GM18909 (cell line): ENCODE data around the gene MOCS3.
"Not testable (repeated sequence)": the region's sequence is repeated elsewhere in the genome, so short reads cannot be mapped to it uniquely, and the experiment has no call there.

Experiments
- ATAC-seq: cut with Tn5 transposase; IDR thresholded peaks from one replicate; pipeline ENCODE4 v1.9.1; 2021; ENCODE audit warnings: mild to moderate bottlenecking; ENCODE audit not compliant: unreplicated experiment, poor library complexity

The MOCS3 gene

DNA sequence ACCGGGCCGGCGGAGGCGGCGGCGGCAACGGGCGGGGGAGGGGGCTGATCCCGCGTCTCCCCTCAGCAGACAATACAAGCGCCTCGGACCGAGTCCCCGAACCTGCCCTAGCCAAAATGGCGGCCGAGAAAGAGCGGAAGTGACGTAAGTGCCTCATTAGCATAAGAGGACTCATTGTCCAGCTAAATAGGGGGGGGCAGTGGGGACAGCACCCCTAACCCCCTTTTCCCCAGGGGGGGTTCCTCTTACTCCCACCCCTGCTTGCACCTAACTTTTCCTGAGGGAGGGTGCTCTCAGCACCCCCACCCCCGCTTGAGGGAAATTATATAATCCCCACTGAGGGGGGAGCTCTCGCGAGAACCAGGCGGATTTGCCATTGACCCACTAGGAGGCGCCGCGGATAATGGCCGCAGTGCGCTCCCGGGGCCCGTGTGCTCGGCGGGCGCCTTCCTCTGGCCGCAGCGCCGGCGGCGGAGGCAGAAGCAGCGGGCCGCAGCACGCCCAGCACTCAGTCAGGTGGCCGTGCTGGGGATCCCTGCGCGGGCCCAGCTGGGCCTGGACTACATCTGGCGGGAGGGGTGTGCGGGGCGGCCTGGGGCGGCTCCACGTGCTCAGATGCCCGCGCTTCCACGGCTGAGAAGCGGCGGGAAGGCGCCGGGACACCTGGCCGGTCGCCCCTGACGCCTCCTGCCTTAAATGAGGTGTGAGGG is 27.2 kb upstream of the MOCS3 start, which contains the start of gene ADNP:
Gene ADNP (minus strand): TSS at position 132 of the 710 bp plus-strand sequence. CDS start 27,441 bp downstream, outside the sequence.
- peak; percentile 67 for ATAC-seq

DNA sequence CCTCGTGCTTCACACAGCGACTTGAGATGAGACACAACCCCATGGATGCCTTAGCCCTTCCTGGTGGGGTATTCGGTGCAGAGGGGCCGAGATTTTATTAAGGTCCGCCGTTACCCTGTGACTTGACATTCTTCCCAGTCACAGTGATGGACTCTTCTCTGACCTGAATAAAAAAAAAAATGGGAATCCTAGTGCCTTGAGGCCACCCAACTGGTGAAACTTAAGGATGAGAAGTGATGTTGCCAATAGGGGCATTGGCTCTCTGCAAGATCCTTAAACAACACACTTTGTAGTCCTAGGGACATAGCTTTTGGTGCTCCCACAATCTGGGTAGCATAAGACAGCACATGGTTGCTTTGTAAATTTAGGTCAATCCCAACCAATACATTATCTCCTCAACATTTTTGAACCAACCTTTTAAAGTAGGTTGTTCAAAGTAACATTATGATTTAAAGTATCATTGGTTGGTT is 26.6 kb upstream of the MOCS3 start:
- ATAC-seq = no peak

DNA sequence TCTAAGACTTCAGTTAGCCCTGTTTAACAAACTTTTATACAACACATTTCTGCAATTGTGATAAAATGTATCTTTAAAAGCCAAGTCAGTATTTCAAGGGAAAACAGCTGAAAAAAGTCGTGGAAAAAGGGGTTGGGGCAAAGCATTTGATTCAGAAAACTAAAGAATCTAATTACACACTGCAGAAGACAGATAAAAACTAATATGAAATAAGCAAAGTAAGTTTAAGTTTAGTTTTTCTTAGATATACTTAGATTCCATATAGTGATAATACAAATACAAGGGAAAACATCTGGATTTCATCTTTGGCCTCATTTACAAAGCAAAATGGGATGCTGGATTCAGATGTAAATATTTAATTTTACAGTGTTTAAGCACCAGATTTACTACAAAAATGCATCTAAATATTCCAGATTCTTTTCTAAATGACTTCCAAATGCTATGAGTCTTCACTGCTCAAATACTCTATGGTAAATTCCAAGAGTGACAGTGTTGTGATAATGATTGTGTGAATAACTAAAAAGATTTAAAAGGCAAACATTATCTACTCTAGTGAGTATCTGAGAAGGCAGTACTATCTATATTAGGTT is 25.8 kb upstream of the MOCS3 start:
- ATAC-seq = no peak

DNA sequence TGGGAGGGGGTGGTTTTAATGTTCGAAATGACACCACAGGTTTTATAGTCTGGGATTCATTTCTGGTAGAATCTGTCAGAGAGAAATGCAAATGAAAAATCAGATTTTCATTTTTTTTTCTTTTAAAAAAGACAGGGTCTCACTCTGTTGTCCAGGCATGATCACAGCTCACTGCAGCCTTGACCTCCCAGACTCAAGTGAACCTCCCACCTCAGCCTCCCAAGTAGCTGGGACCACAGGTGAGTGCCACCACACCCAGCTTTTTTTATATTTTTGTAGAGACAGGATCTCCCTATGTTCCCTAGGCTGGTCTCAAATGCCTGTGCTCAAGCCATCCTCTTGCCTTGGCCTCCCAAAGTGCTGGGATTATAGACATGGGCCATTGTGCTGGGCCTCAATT is 25.0 kb upstream of the MOCS3 start:
- ATAC-seq = no peak

DNA sequence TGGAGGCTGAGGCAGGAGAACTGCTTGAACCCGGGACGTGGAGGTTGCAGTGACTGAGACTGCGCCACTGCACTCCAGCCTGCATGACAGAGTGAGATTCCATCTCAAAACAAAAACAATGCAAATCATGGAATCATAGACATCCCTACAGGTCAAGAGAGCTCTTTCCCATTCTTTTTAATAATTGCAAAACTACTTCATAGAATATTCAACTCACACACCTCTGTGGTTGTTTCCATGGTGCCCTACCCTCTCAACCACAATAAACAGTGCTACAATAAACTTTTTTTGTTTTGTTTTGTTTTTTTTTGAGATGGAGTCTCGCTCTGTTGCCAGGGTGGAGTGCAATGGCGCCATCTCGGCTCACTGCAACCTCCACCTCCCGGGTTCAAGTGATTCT is 15.5 kb upstream of the MOCS3 start:
- ATAC-seq = no peak

DNA sequence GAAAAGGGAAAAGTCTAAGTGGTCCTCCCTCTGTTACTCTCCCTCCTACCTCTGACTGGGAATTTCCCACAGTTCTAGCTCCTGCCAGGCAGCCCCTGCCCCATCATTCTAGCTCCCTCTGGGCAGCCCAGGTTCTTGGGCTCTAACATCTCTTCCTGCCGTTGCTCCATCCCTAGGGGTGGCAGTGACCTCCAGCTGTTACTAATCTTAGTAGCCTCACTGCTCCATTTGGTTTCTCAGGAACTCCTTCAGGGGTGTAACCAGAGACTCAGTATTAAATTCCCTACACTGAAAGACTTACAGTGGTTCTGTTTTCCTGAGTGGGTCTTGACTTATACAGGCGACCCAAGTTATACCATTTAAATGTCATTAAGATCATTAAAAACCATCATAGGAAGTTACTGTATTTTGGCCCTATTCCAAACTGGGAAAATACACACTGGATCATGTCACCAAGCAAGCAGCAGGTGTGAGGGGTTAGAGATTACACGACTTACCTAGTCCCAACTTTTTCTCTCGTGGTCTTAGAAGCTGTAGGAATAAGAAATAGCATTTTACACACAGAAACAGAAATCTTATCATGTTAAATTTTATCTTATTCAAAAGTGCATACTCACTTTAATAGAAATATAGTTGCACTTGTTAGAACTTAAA is 10.4 kb upstream of the MOCS3 start:
- no peak for ATAC-seq

DNA sequence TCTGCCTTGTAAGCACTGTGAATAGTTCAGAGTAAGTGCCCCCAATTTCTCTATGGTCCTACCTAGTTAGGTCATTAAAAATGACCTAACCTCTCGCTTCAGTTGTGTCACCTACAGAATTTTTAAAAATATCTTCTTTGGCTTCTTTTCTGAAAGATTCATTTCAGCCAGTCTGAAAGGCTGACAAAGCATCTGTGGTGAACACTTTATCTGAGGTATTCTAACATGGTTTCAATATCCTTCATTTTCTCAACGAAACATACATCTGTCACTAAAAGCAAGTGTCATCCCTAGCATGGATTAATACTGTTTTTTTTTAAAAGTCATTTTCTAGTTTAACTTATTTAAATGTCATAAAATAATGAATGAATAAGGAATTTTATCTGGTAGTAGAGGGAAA is 5.4 kb upstream of the MOCS3 start:
- ATAC-seq = no peak

DNA sequence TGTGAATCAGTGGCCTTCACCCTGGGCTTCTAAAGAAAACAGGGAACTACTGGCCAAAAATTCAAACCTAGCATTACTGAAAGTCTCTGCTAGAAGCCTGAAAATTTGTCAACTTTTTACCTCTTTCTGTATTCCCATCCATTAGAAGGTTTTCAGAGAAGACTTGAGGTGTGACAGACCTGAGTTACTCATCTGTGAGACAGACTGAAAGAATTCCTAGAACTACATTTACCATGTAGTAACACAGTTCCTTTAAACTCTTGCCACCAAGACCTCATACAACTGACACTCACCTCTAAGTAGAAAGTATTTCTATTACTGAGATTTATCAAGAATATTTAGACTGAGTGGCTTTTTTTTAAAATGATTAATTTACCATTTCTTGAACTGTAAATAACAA is 4.8 kb upstream of the MOCS3 start:
- no peak for ATAC-seq

DNA sequence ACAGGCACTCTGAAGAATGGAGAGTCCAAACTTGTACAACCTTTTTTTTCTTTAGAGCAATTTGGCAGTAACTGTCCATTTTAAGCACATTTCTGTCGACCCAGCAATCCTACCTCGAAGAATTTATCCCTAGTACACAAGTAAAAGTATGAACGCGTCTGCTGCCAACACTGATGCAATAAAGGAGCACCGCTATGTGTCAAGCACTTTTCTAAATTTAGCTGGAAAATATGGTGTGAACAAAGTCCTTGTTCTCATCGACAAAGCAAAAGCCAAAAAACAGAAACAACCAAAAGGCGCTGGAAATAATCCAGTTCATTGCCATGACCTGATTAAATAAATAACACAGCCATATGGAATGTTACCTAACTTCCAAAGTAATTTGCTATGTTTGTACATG is 1.3 kb upstream of the MOCS3 start:
- ATAC-seq = no peak

DNA sequence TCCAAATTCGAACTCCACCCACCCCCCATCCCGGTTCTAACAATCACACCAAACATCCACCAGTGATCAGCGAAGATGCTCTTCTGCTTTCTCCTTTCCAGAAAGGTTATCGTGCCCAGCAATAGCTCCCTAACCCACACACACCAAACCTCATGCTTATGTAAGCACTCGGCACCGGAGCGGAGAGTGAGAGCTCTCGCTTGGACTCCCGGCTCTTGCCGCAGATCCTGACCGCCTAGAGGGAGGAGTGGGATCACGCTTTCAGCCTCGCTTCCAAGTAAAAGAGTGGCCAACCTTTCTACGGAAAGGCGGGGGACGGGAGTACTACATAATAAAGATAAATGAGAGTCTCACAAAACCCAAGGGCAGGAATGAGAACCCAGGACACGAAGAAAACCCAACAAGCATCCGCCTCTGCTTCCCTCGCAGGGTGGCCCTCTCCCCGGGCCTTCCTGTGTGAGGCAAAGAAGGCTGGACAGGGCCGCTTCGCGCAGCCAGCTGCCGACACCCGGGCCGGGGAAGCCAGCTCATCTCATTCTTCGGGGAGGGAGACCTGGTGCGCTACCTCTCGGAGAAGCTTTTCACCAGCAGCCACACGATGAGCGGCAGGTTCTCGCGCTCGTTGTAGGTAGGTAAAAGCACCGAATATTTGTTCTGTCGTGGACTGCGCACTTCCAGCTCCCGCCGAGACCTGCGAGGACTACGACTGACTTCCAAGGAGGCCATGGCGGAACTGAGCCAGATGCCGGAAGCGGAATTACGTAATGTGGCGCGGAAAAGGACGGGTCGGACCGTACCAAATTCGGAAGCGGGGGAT is 612 bp upstream of the MOCS3 start, which contains the start of gene DPM1:
Gene DPM1 (minus strand): TSS at position 735 of the 817 bp plus-strand sequence. CDS start 9 bp downstream, at position 726.
- ATAC-seq = peak; percentile 85

DNA sequence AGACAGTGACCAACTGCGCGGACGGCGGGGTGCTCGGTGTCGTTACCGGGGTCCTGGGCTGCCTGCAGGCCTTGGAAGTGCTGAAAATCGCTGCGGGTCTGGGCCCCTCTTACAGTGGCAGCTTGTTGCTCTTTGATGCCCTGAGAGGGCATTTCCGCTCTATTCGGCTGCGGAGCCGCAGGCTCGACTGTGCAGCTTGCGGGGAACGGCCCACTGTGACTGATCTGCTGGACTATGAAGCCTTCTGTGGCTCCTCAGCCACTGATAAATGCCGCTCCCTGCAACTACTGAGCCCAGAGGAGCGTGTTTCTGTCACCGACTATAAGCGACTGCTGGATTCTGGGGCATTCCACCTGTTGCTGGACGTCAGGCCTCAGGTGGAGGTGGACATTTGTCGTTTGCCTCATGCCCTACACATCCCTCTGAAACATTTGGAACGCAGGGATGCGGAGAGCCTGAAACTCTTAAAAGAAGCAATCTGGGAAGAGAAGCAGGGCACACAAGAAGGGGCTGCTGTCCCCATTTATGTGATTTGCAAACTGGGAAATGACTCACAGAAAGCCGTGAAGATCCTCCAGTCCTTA is 1.0 kb downstream of the MOCS3 start:
- ATAC-seq = no peak

DNA sequence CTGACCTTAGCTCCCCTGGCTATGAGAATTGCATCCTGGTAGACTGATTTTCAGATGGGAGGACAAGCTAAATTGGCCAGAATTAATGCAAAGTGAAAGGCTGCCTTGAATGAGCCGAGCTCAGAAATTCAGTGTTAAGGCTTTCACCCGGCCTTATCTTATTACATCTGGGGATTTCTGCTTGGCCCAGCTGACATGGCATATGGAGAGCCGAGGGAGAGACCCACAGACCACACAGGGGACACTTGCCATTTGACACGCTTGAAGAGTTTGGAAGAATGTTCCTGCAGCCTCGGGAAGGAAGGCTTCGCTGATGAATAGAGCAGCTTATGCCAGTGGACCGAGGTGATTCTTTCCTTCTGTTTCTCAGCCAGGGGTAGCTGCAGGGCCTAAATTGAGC is 9.0 kb downstream of the MOCS3 start:
- ATAC-seq = no peak

DNA sequence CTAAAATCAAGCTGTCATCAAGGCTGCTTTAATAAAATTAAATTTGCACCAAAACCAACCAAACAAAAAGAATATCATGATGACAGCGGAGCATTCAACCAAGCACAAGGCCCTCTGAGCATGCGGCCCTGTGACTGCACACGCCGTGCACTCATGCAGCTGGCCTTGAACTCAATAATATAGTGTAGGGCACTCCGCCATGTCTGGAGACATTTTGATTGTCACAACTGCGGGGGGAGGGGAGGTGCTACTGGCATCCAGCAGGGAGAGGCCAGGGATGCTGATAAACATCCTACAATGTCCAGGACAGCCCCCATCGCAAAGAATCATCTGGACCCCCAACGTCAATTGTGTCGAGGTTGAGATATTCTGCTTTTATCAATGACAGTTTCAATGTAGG is 9.7 kb downstream of the MOCS3 start:
- ATAC-seq = no peak

DNA sequence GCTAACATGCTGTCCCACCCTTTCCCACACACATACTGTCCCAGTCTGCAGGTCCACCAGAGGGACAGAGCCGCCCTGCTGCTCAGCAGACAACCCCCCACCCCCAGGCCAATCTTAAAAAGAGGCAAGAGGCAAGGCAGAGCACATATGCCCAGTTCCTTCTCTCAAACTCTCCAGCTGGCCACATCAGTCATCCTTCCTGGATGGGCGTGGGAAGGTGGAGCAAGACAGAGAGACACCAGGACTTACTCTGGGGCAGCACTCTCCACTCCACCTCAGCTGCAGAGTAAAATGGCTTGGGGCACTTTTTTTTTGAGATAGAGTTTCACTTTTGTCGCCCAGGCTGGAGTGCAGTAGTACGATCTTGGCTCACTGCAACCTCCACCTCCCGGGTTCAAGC is 10.8 kb downstream of the MOCS3 start:
- no peak for ATAC-seq

DNA sequence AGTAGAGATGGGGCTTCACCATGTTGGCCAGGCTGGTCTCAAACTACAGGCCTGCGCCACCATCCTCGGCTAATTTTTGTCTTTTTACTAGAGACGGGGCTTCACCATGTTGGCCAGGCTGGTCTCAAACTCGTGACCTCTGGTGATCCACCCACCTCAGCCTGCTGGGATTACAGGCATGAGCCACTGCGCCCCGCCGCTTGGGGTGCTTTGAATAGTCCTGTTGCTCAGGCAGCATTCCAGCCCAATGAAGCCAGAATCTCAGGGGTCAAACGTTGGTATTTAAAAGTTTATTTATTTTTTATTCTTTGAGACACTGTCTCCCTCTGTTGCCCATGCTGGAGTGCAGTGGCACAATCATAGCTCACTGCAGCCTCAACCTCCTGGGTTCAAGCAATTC is 11.3 kb downstream of the MOCS3 start:
- ATAC-seq = no peak

DNA sequence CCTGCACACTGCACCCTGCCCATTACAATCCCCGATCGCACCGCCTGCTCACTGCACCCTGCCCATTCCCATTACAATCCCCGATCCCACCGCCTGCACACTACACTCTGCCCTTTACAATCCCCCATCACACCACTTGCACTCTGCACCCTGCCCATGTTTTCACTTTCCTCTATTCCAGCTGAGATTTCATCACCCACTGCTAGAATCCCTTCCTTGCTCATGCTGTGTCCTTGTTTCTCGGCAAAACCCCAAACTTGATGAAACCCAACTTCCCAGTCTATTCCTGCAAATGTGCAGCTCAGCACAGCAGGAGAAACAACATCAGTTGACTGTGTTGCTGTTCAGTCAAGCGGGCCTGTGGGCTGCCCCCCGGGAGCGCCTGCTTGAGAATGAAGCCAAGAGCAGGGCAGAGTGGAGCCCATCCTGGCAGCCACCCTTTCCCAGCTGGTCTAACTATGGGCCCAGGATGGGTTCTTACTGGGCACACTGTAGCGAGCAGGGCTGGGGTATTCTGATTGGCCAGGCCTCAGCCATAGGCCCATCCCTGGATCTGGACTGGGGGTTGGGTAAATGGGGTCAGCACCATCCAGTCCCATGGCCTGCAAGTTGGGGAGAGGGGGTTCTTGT is 17.2 kb downstream of the MOCS3 start:
- no peak for ATAC-seq

DNA sequence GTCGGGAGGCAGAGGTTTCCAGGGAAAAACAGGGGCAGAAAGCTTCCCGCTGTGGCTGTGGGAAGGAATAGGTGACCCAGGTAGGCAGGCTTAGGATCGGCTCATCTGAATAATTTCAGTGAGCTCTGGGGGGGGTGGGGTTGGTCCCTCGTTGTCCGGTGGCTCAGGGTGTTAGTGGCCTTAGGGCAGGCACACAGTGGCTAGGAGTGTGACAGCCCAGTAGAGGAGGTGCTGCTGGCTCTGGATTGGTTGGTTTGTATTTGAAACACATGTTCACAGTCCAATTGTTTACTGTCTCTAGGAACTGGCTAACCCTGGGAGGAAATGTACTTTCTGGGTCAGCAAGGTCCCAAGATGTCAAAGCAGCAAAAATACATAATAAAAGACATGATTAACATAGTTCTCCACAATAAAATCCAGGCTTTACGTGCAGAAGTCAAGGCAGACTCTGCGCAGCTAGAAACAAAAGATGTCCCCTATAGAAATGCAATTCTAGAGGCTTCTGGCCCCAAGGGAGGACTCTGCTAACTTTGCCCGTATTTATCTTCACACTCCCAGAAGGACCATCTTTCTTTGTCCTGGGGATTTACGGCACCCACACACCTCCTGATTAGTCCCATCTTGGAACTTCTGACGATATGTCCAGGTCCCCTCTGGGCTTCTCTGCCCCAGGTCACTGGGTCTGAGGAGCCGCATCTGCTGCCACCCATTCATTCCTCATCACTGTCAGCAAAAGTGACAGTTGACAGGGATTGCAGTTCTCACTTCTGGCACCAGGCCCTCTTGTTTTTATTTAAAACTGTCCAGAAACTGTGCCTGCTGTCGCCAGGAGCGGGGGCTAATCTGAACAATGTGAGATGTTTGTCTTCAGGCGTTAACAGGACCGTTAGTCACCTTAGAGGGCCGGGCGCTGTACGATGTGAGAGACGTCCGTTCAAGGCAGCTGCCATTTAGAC is 18.7 kb downstream of the MOCS3 start:
- no peak for ATAC-seq

DNA sequence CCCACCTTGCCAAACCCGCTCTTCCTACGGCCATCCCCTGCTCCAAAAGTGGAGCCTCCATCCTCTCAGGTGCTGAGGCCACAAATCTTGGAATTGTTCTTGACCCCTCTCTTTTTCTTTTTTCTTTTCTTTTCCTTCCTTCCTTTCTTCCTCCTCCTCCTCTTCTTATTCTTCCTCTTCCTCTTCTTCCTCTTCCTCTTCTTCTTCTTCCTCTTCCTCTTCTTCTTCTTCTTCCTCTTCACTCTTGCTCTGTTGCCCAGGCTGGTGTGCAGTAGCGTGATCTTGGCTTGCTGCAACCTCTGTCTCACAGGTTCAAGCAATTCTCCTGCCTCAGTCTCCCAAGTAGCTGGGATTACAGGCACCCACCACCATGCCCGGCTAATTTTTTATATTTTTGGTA is 19.9 kb downstream of the MOCS3 start:
- not testable (repeated sequence) for ATAC-seq
